Panc1 (cell line): ENCODE data around the gene AKAP5. TPM values are rescaled to one million over a fixed set of nuclear protein-coding genes. Genes with fewer than 3 reads are reported as not detected.

Experiments
- ATAC-seq: fragments of 200-7000 bp; cut with Tn5 transposase; 2 replicates; pipeline ENCODE4 v1.9.1; 2020; ENCODE audit warnings: mild to moderate bottlenecking, moderate library complexity
- BruUV-seq: library from RNA; stranded (reverse); fragments of 400-500 nt; replicated peaks from 2 replicates; lab custom pipeline; 2021; lab: Mats Ljungman, UMichigan
- CTCF ChIA-PET: fragments of 300-600 bp; sonication (Branson Sonifier 250); formaldehyde crosslinking; loops from one replicate; lab custom pipeline; 2022; ENCODE audit warnings: antibody characterized with exemption; lab: Charles Lee
- POLR2A ChIA-PET: fragments of 300-600 bp; sonication (Branson Sonifier 250); formaldehyde crosslinking; loops from one replicate; lab custom pipeline; 2022; ENCODE audit warnings: antibody characterized with exemption; lab: Charles Lee
- DNase-seq: peaks from one replicate; pipeline ENCODE4 v3.0.0-alpha.2; 2010; ENCODE audit warnings: low read depth, low spot score
- H3K27ac ChIP-seq: 2 replicates; pipeline ENCODE4 v1.5.1; 2011; ENCODE audit warnings: mild to moderate bottlenecking, low read length, inconsistent platforms
- H3K27me3 ChIP-seq: fragments of 200-500 bp; sonication (Bioruptor generic); 2 replicates; pipeline ENCODE4 v1.6.0; 2014; ENCODE audit warnings: low read length, inconsistent platforms; ENCODE audit not compliant: control insufficient read depth, insufficient read depth
- H3K36me3 ChIP-seq: fragments of 200-500 bp; sonication (Bioruptor generic); 2 replicates; pipeline ENCODE4 v1.5.1; 2014; ENCODE audit warnings: inconsistent platforms, mild to moderate bottlenecking, low read length, moderate library complexity; ENCODE audit not compliant: control insufficient read depth, insufficient read depth
- H3K4me1 ChIP-seq: 2 replicates; pipeline ENCODE4 v1.5.1; 2011; ENCODE audit warnings: inconsistent platforms, mild to moderate bottlenecking, low read length, moderate library complexity; ENCODE audit not compliant: control insufficient read depth, insufficient read depth
- H3K4me3 ChIP-seq, 2 experiments: 2 replicates each; pipeline ENCODE4 v1.5.1; 2011 to 2012; ENCODE audit warnings: low read depth in 2 of 2, low read length in 2 of 2, mild to moderate bottlenecking in 2 of 2, inconsistent platforms in 1 of 2, moderate library complexity in 1 of 2
- H3K9me3 ChIP-seq: fragments of 200-500 bp; sonication (Bioruptor generic); 2 replicates; pipeline ENCODE4 v1.5.1; 2014; ENCODE audit warnings: low read depth, mild to moderate bottlenecking, inconsistent platforms, low read length, moderate library complexity; ENCODE audit not compliant: control insufficient read depth, insufficient read depth
- CTCF ChIP-seq: fragments of 450-650 bp; IDR thresholded peaks from 2 replicates; pipeline ENCODE4 v1.5.1; 2017; ENCODE audit warnings: mild to moderate bottlenecking
- POLR2AphosphoS5 ChIP-seq: IDR thresholded peaks from 2 replicates; pipeline ENCODE4 v1.6.1; 2012; ENCODE audit warnings: mild to moderate bottlenecking, low read depth, low read length, moderate library complexity
- REST ChIP-seq, 2 experiments: IDR thresholded peaks; 2 replicates each; pipeline ENCODE4 v1.6.1; 2011 to 2012; ENCODE audit warnings: low read depth in 2 of 2, control low read depth in 1 of 2, low read length in 1 of 2, mild to moderate bottlenecking in 1 of 2, moderate library complexity in 1 of 2; ENCODE audit not compliant: insufficient read depth in 1 of 2
- SIN3A ChIP-seq: IDR thresholded peaks from 2 replicates; pipeline ENCODE4 v1.6.1; 2012; ENCODE audit warnings: low read depth, mild to moderate bottlenecking, low read length, moderate library complexity, borderline replicate concordance; ENCODE audit not compliant: insufficient read depth
- TCF7L2 ChIP-seq: IDR thresholded peaks from 2 replicates; pipeline ENCODE4 v1.6.1; 2011; ENCODE audit warnings: mild to moderate bottlenecking, low read depth, low read length, inconsistent platforms
- in situ Hi-C: cut with HindIII; loops from 2 replicates; pipeline ENCODE4 v1.10.0; 2016; ENCODE audit warnings: low sequenced_read_pairs, low pct_unique_long_range_greater_than_20kb
- intact Hi-C: fragments of 100-400 bp; cut with micrococcal nuclease; formaldehyde crosslinking; loops from one replicate; pipeline ENCODE4 v1.10.0; 2022; ENCODE audit not compliant: unreplicated experiment
- total RNA-seq: library from RNA; stranded (reverse); gene quantifications from one replicate; pipeline ENCODE4 v1.2.1, GENCODE V29; 2021; ENCODE audit not compliant: unreplicated experiment

Gene AKAP5
- total RNA-seq, 1 experiment from 2014 or later = 0.64 TPM

GRCh38 chr14:64422005-64422404 lies 43.3 kb upstream of the AKAP5 start:
- Histone ChIP-seq H3K36me3 (peaks cover 14% of the 10 kb centered on the region), H3K4me3 (no peak overlapping the region), H3K27me3 (no peaks in the 10 kb centered on the region), H3K4me1 (no peaks in the 10 kb centered on the region), H3K9me3 (no peaks in the 10 kb centered on the region), H3K27ac (no peak overlapping the region)
- ATAC-seq (no peak), DNase-seq (no peak)
- ChIA-PET POLR2A (no interaction called here), CTCF (no interaction called here)
- BruUV-seq = no TSS peak
- intact Hi-C loops (no loop called here), in situ Hi-C loops (no loop called here)
- TF ChIP-seq CTCF (no peak), REST (IDR thresholded peaks at IDR 0.05; ENCODE audit: insufficient read depth in 1 of 2, low read depth in 2 of 2, low read length in 1 of 2) (no peak), SIN3A (no peak), POLR2AphosphoS5 (no peak), TCF7L2 (no peak)

- ATAC-seq (no peak), DNase-seq (no peak)
- TF ChIP-seq CTCF = no peak
- TF ChIP-seq SIN3A = no peak
- no peak for TF ChIP-seq POLR2AphosphoS5
- no TSS peak for BruUV-seq
- H3K4me3 ChIP-seq = no peak overlapping the region
- peaks cover 13% of the 10 kb centered on the region for H3K36me3 ChIP-seq
- H3K27me3 ChIP-seq = no peaks in the 10 kb centered on the region
- no peak overlapping the region for H3K27ac ChIP-seq
- in situ Hi-C loops = no loop called here
- POLR2A ChIA-PET = interaction anchor here (0.6 kb wide), 1 partner anchor 19 kb away, joined by 3 read pairs; no protein-coding TSS in a partner anchor
- no peaks in the 10 kb centered on the region for H3K4me1 ChIP-seq
- intact Hi-C loops = no loop called here
- no peaks in the 10 kb centered on the region for H3K9me3 ChIP-seq
- CTCF ChIA-PET = no interaction called here
Observed at GRCh38 chr14:64422756-64423155, 42.5 kb upstream of the AKAP5 start.
